ENCODE results near the gene CFAP20DC. TPM values are rescaled to one million over a fixed set of nuclear protein-coding genes. Genes with fewer than 3 reads are reported as not detected.

Gene CFAP20DC
- total RNA-seq, 1 experiment from 2014 or later = 2.9 TPM

DNA sequence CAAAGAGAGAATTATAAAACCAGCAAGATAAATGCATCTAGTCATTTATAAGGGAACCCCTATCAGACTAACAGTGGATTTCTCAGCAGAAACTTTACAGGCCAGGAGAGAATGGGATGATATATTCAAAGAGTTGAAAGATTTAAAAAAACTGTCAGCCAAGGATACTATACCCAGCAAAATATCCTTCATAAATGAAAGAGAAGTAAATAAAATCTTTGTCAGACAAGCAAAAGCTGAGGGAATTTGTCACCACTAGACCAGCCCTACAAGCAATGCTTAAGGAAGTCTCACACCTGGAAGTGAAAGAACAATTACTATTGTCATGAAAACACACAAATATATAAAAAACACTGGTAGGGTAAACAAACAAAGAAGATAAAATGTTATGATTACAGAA lies 269.9 kb downstream of the CFAP20DC start:
- TF ChIP-seq EZH2 (IDR thresholded peaks at IDR 0.05) (no peak), RAD21 (IDR thresholded peaks at IDR 0.05; ENCODE audit: low read depth) (no peak), EZH2phosphoT487 (IDR thresholded peaks at IDR 0.05; ENCODE audit: borderline replicate concordance) (no peak), ZFX (IDR thresholded peaks at IDR 0.05) (no peak), CEBPB (IDR thresholded peaks at IDR 0.05; ENCODE audit: low read depth) (no peak), ELF1 (IDR thresholded peaks at IDR 0.05; ENCODE audit: borderline replicate concordance, low read depth) (no peak), SIN3A (IDR thresholded peaks at IDR 0.05; ENCODE audit: low read depth) (no peak)
- TF ChIP-seq, protein P1, sequence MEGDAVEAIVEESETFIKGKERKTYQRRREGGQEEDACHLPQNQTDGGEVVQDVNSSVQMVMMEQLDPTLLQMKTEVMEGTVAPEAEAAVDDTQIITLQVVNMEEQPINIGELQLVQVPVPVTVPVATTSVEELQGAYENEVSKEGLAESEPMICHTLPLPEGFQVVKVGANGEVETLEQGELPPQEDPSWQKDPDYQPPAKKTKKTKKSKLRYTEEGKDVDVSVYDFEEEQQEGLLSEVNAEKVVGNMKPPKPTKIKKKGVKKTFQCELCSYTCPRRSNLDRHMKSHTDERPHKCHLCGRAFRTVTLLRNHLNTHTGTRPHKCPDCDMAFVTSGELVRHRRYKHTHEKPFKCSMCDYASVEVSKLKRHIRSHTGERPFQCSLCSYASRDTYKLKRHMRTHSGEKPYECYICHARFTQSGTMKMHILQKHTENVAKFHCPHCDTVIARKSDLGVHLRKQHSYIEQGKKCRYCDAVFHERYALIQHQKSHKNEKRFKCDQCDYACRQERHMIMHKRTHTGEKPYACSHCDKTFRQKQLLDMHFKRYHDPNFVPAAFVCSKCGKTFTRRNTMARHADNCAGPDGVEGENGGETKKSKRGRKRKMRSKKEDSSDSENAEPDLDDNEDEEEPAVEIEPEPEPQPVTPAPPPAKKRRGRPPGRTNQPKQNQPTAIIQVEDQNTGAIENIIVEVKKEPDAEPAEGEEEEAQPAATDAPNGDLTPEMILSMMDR (IDR thresholded peaks at IDR 0.05 in 2 of 3, conservative IDR thresholded peaks at IDR 0.05 in 1 of 3; ENCODE audit: borderline replicate concordance in 1 of 3, insufficient read depth in 1 of 3, low read depth in 2 of 3, low read length in 2 of 3) = no peak
- TF ChIP-seq, protein P2, sequence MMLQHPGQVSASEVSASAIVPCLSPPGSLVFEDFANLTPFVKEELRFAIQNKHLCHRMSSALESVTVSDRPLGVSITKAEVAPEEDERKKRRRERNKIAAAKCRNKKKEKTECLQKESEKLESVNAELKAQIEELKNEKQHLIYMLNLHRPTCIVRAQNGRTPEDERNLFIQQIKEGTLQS (IDR thresholded peaks at IDR 0.05) = no peak
- TF ChIP-seq, protein P3, sequence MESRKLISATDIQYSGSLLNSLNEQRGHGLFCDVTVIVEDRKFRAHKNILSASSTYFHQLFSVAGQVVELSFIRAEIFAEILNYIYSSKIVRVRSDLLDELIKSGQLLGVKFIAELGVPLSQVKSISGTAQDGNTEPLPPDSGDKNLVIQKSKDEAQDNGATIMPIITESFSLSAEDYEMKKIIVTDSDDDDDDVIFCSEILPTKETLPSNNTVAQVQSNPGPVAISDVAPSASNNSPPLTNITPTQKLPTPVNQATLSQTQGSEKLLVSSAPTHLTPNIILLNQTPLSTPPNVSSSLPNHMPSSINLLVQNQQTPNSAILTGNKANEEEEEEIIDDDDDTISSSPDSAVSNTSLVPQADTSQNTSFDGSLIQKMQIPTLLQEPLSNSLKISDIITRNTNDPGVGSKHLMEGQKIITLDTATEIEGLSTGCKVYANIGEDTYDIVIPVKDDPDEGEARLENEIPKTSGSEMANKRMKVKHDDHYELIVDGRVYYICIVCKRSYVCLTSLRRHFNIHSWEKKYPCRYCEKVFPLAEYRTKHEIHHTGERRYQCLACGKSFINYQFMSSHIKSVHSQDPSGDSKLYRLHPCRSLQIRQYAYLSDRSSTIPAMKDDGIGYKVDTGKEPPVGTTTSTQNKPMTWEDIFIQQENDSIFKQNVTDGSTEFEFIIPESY (IDR thresholded peaks at IDR 0.05; ENCODE audit: extremely low read depth, insufficient replicate concordance, low read length) = no peak
- TF ChIP-seq, protein P4, sequence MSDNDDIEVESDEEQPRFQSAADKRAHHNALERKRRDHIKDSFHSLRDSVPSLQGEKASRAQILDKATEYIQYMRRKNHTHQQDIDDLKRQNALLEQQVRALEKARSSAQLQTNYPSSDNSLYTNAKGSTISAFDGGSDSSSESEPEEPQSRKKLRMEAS (IDR thresholded peaks at IDR 0.05) = no peak
- TF ChIP-seq, protein P5, sequence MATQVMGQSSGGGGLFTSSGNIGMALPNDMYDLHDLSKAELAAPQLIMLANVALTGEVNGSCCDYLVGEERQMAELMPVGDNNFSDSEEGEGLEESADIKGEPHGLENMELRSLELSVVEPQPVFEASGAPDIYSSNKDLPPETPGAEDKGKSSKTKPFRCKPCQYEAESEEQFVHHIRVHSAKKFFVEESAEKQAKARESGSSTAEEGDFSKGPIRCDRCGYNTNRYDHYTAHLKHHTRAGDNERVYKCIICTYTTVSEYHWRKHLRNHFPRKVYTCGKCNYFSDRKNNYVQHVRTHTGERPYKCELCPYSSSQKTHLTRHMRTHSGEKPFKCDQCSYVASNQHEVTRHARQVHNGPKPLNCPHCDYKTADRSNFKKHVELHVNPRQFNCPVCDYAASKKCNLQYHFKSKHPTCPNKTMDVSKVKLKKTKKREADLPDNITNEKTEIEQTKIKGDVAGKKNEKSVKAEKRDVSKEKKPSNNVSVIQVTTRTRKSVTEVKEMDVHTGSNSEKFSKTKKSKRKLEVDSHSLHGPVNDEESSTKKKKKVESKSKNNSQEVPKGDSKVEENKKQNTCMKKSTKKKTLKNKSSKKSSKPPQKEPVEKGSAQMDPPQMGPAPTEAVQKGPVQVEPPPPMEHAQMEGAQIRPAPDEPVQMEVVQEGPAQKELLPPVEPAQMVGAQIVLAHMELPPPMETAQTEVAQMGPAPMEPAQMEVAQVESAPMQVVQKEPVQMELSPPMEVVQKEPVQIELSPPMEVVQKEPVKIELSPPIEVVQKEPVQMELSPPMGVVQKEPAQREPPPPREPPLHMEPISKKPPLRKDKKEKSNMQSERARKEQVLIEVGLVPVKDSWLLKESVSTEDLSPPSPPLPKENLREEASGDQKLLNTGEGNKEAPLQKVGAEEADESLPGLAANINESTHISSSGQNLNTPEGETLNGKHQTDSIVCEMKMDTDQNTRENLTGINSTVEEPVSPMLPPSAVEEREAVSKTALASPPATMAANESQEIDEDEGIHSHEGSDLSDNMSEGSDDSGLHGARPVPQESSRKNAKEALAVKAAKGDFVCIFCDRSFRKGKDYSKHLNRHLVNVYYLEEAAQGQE (IDR thresholded peaks at IDR 0.05; ENCODE audit: low read depth) = no peak
- Histone ChIP-seq H3K4me1 (ENCODE audit: control insufficient read depth in 1 of 2, insufficient read depth in 2 of 2, low read length in 2 of 2) (no peaks in the 10 kb centered on the region), H3K79me2 (ENCODE audit: insufficient read depth, low read length) (no peaks in the 10 kb centered on the region), H3K9me3 (ENCODE audit: control insufficient read depth in 1 of 2, insufficient read depth in 1 of 2, low read depth in 1 of 2, low read length in 2 of 2) (peaks cover 0 to 13% of the 10 kb centered on the region in 2 experiments; a peak in 1 of 4 replicates), H3K27ac (ENCODE audit: low read depth, low read length) (no peak overlapping the region), H4K20me1 (ENCODE audit: insufficient read depth) (no peaks in the 10 kb centered on the region), H3K9me2 (ENCODE audit: insufficient read depth) (no peaks in the 10 kb centered on the region), H2AFZ (ENCODE audit: low read depth, low read length, poor library complexity, severe bottlenecking) (no peak overlapping the region), H3K4me2 (ENCODE audit: low read length) (no peak overlapping the region), H3K27me3 (ENCODE audit: insufficient read depth, low read length) (no peaks in the 10 kb centered on the region), H3K4me3 (replicated peaks in 1 of 2; ENCODE audit: low read depth in 1 of 2, low read length in 2 of 2) (no peak overlapping the region), H3K36me3 (ENCODE audit: control insufficient read depth in 1 of 2, insufficient read depth in 2 of 2, low read length in 2 of 2) (no peaks in the 10 kb centered on the region), H3K9ac (ENCODE audit: low read length) (no peak overlapping the region)
- ChIA-PET RAD21 (ENCODE audit: low non-redundant PET in 1 of 2, low total read pairs in 2 of 2, uncharacterized antibody in 2 of 2, unreplicated experiment in 2 of 2) (no interaction called here), POLR2A (no interaction called here), CTCF (no interaction called here)
- DNase-seq (ENCODE audit: low read depth, low spot score) = no peak
- intact Hi-C loops (cut with micrococcal nuclease) = no loop called here
- no peak for ATAC-seq
- BruUV-seq (replicated peaks) = no TSS peak

All from HCT116 (cell line).